HG02870 (cell line): ENCODE measurements around the gene RANBP3.
"Not testable (repeated sequence)": the region's sequence is repeated elsewhere in the genome, so short reads cannot be mapped to it uniquely, and the experiment has no call there.

Source experiments
- ATAC-seq: cut with Tn5 transposase; IDR thresholded peaks from one replicate; pipeline ENCODE4 v1.9.1; 2021; ENCODE audit warnings: mild to moderate bottlenecking, moderate library complexity; ENCODE audit not compliant: unreplicated experiment

RANBP3 gene

DNA sequence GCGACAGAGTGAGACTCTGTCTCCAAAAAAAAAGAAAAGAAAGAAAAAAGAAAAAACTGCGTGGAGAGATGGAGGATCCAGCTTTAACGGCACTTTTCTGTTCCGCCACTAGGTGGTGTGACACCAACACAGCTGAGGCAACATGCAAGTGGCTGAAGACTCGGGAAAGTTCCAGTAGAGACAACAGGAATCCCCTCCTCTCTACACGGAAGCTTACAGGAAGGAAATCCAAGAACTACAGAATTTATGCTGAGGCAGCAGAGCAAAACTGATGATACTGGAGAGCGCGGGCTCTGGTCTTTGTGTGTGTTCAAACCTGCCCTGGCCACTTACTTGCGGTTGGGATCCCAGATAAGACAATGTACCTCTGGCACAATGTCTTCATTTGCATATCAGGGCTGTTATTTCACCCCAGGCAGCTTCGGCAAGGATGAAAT is 9.9 kb downstream of the RANBP3 start:
- ATAC-seq = no peak

DNA sequence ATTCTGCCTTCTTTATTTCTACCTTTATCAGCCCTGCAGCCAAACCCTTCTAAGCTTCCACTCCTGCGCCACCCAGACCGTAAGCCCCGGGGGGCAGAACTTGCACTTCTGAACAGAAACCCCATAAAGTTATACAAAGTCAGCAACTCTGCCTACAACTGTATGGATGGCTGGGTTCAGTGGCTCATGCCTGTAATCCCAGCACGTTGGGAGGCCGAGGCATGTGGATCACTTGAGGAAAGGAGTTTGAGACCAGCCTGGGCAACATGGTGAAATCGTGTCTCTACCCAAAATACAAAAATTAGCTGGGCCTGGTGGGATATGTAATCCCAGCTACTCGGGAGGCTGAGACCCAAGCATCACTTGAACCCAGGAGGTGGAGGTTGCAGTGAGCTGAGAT is 10.4 kb downstream of the RANBP3 start:
- no peak for ATAC-seq

GRCh38 chr19:5966941-5967340 is 11.0 kb downstream of the RANBP3 start:
- no peak for ATAC-seq

- ATAC-seq = no peak
Observed at GRCh38 chr19:5966215-5966614, 11.7 kb downstream of the RANBP3 start.

- no peak for ATAC-seq
Observed at GRCh38 chr19:5964816-5965565, 12.9 kb downstream of the RANBP3 start.

DNA sequence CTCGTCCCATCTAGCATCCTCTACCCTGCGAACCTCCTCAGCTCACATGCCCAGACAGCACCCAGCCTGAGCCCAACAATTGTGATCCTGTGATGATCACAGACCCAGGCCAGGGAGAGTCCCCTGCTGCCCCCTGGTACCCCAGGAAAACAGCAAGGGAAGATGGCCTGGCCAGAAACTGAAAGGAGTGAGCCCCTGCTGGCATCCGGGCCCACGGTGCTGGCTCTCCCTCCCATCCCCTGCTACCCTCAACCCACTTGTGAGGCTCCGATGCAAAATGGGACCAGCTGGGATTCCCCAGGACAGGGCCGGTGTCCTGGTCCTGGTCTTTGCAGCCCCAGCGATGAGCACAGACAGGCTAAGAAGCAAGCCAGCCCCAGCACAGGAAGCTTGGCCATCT is 14.1 kb downstream of the RANBP3 start:
- no peak for ATAC-seq

- ATAC-seq = not testable (repeated sequence)
Observed at GRCh38 chr19:5963259-5963658, 14.7 kb downstream of the RANBP3 start.

GRCh38 chr19:5961969-5962945 is 15.7 kb downstream of the RANBP3 start:
- ATAC-seq = no peak

DNA sequence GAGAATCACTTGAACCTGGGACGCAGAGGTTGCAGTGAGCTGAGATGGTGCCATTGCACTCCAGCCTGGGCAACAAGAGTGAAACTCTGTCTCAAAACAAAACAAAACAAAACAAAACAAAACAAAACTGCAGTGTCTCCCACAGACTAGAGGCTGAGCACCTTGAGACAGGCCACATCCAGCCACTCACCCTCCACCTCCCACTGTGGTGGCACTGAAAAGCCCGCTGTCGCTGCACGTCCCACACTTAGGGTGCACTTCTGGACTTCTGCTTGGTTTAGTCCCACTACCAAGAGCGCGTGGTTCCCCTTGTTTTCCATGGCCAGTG is 16.3 kb downstream of the RANBP3 start:
- ATAC-seq = not testable (repeated sequence)

DNA sequence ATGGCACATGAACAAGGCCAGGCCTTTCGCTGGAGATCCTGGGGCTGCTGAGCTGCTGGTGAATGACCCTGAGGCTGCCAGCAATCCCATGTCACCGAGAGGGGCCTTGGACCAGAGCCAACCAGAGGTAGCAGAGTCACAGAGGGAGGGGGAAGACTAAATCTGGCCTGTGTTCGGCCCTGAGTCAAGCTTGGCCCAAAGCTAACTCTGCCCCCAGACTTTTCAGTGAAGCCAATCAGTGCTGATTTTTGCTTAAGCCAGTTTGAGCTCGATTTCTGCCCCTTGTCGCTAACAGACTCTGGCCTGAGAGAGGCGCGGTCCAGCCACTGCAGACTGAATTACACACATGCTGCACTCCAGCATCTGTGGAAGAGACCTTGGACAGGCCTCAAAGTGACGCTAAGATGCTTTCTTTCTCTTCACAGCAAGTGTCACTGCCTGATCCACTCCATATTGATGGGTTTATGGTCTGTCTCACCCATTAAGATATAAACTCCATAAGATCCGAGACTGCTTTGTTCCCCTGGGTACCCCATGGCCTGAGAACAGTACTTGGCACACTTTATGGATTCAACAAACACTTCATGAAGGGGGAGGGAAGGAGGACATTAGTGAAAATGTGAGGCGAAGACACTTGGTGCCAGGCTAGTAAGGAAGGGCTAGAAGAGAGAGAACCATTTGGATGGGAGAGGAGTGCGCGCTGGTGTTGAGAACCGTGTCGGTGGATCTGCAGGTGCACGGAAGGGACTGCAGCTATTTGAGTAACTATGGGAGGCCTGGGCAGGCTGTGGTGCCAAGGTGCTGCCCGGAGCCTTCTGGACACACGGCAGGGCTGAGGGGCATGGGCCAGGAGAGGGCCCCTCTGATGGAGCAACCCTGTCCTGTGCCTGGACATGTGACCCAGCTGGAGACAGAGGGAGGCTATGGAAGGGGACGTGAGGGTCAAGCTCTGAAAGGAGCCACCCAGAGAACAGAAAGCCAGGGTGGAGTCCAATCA is 17.6 kb downstream of the RANBP3 start:
- no peak for ATAC-seq

- ATAC-seq = no peak
Observed at GRCh38 chr19:5959260-5960004, 18.5 kb downstream of the RANBP3 start.

- no peak for ATAC-seq
Observed at GRCh38 chr19:5958851-5959122, 19.2 kb downstream of the RANBP3 start.

GRCh38 chr19:5958074-5958850 is 19.7 kb downstream of the RANBP3 start:
- no peak for ATAC-seq

DNA sequence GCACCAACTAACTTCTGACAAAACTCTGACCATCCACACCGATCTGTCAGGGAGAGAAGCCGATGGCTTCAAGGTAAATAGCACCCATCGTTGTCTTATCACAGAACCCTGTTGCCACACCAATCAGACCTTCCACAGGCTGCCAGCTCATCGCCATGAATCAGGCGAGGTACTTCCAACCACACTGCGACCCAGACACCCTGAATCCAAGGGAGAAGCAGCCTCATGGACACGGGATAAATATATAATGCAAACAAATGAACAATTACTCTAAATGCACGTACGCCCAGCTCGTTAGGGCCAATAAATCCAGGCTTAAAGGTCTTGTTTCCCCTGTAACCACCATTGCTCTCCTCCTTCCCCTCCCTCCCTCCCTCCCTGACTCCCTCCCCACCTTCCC is 20.8 kb downstream of the RANBP3 start:
- no peak for ATAC-seq

DNA sequence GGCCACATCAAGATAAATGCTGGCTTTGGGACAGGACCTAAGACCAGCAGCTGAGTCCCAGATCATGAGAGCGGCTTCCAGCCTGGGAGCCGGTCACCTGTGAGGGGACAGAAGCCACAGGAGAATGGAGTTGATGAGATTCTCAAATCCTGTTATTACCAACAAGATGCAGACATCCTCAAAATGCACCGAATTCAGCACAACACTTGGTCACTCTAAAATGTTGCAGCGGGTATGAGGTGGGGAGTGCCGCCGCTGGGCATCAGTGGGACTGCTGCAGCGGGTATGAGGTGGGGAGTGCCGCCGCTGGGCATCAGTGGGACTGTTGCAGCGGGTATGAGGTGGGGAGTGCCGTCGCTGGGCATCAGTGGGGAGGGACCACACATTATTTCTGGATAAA is 21.2 kb downstream of the RANBP3 start:
- ATAC-seq = no peak

GRCh38 chr19:5956323-5956722 is 21.6 kb downstream of the RANBP3 start:
- no peak for ATAC-seq

- ATAC-seq = no peak
Observed at GRCh38 chr19:5955636-5955935, 22.4 kb downstream of the RANBP3 start.

- ATAC-seq = no peak
Observed at GRCh38 chr19:5954293-5954692, 23.6 kb downstream of the RANBP3 start.

DNA sequence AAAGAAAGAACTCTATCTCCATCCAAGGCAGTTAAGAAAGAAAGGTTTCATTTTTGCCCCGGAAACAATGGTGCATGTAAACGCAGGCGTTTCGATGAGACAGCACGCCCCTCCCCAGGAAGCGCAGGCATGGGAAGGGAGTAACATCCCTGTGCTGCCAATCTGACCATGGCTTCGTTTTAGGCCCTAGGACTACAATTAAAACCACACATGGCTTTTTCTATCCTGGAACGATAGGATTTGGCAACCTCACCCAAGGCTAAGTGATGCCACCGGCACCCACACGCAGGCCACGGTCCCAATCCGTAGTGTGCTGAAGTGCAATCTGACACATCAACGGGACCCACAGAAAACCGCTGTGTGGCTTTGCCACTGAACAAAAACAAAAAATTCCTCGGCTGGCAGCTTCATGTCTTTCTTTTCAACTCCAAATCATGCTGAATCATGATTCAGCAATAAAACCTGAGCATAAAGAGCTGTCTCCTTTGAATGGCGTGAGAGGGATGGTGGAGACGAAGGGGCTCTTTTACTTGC is 24.2 kb downstream of the RANBP3 start:
- ATAC-seq = no peak
